ENCODE results near the gene TNIK.

TNIK gene

GRCh38 chr3:171190668-171191067 is 269.5 kb downstream of the TNIK start:
- no peak for DNase-seq (ENCODE audit: low read depth)

GRCh38 chr3:171189394-171190080 is 270.7 kb downstream of the TNIK start:
- no peak for DNase-seq (ENCODE audit: low read depth)

DNA sequence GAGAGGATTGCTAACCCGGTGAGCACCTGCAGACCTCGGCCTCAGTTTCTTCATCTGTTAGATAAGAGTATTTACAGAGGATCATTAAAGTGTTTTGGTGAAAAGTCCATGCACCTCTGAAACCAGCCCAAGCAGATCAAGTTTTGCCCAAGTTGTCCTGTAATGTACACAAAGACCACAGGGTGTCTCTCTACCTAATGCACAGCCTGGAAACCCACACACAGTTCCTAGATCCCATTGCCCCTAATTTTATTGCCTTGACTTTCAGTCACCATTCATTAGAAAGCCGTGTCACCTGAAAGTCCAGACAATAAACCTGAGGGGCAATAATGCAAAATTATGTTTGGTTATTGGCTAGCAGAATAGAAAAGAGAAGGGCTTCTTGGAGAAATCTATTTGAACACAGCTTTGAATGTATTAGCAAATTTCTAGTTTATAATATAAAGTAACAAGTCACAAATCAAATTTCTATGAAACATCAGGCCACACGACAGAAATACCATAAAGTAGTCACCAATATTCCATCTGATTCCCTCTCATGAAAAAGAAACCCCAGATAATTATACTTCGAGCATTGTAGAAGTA is 272.4 kb downstream of the TNIK start:
- no peak for DNase-seq (ENCODE audit: low read depth)

- no peak for DNase-seq (ENCODE audit: low read depth)
Observed at GRCh38 chr3:171186817-171187500, 273.2 kb downstream of the TNIK start.

GRCh38 chr3:171186383-171186782 is 273.8 kb downstream of the TNIK start:
- no peak for DNase-seq (ENCODE audit: low read depth)

DNA sequence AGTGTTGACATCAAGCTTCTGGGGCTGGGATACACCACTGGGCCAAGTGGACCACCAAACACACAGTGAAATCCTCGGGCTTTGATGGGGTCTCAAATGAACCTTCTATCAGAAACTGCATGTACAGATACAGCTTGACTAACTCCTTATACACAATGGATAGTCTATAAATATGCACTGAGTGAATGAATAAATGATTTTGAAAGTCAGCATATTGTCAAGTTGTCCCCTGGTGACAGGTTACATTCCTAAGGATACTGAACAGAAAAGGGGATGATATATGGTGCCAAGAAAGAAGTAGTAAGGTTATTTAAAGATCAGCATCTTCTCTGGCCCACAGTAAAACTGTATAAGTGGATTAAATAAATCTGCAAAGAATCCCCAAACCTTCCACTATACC is 274.2 kb downstream of the TNIK start:
- DNase-seq (ENCODE audit: low read depth): no peak

- no peak for DNase-seq (ENCODE audit: low read depth)
Observed at GRCh38 chr3:171184372-171184771, 275.8 kb downstream of the TNIK start.

GRCh38 chr3:171183042-171183441 is 277.2 kb downstream of the TNIK start:
- DNase-seq (ENCODE audit: low read depth): no peak

DNA sequence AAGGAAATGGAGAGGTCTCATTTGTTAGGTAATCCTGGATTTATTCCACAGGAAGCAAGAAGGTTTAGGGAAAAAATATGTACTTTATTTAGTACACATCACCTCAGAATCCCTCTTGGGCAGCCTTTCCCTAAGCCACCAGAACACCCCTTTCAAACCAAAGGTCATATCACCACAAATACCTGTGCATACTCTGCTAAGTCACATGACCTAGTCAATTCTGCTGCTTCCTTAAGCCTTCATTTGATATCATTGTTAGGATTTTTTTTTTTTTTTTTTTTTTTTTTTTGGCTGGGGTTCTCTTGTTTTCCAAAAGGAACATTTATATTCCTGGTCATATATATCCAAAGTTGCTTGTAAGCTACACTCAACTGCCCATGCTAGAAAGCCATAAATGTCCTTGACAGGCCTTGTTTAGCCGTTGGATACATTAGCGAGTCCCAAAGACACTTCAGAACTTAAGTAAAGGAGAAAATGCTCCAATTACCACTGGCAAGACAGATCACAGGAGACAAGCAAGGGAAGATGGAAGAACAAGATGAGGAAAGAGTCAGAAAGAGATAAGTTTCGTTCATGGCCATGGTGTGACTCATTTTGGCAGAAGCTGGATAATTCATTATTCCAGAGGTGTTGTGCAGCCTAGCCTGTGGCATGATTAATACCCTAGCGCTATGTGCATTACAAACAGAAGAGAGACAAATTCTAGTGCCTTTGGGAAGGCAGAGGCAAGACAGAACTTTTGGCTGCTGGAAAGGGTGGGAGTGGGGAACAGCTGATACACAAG is 278.1 kb downstream of the TNIK start:
- DNase-seq (ENCODE audit: low read depth): no peak

DNA sequence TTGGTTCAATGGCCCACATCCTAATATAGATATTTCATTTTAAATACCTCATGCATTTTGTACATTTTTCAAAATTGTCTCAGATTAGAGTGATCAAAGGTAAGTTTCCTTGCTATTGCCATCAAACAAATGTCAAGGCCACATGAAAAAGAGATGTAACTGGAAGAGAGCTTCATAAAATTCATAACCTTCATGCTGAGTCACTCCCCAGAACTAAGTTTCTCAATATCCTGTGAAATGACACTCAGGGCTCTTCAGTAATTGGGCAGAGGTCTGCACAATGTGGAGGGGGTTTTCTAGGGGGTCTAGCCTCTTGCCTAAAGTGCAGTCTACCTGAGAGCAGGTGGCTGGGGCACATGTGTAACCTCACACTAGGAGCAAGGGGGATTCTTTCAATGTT is 281.5 kb downstream of the TNIK start:
- DNase-seq (ENCODE audit: low read depth): no peak

- no peak for DNase-seq (ENCODE audit: low read depth)
Observed at GRCh38 chr3:171177553-171177952, 282.7 kb downstream of the TNIK start.

GRCh38 chr3:171177056-171177455 is 283.1 kb downstream of the TNIK start:
- no peak for DNase-seq (ENCODE audit: low read depth)

DNA sequence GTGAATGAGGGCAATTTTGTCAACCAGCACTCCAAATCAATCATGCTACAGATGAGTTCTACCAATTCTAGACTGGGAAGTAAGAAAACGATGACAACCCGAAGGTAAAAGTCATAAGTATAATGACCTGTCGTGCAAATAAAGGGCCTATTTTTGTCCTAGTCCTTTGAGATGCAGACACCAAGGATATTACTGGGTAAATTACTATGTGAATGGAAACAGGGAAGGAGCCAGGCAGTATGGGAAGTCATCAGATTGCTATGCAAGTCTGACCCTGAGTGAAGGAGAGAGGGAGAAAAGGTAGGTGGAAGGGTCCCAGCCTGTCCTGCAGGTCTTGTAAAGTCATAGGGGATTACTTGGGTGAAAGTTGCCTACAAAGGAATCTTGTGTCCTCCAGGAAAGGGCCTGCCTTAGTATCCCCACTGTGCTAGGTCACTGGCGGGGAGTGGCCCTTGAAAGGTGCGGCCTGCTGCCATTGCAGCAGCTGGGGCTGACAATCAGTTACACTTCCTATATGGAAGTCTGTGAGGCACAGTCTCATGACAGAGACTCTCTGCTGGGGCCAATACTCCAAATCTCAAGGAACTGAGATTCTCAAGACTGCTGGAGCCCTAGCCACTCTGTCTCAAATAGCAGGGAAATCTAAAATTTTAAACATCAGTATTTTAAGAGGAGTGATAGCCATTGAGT is 283.8 kb downstream of the TNIK start:
- no peak for DNase-seq (ENCODE audit: low read depth)

GRCh38 chr3:171175741-171176234 is 284.4 kb downstream of the TNIK start:
- DNase-seq (ENCODE audit: low read depth): no peak

DNA sequence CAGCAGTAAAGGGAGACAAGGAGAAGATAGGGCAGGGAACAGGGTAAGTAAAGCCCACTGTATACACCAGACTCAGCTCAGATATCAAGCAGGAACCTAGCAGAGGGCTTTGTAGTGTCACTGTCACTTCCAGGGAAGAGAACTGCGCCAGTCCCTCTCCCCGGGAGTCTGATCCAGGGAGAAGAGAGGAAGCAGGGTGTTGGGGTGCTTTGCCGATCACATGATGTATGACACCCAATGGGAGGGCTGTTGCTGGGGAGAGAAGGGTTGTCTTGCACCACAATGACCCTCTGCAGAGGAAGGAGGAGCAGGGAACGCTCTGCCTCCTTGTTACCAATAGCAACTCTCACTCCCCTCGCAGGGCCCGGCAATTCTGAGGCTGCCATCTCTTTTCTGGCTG is 286.5 kb downstream of the TNIK start:
- DNase-seq (ENCODE audit: low read depth): no peak

DNA sequence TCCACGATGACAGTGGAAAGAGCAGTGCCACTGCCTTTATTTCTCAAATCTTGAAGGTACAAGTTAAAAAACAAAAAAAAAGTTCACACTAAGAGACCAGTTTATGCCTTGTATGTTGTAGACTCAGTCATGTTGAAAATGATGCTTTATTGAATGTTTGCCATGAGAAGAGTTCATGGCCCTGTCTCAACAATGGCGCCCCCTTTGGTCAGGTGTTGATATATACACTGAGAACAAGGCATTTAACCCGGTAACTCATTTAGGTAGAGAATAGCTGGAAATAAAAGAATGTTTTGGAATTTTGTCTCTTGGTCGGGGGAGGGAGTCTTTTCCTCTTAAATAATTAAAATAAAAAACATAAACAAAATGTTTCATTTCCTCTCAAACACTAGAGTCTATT is 288.1 kb downstream of the TNIK start:
- no peak for DNase-seq (ENCODE audit: low read depth)

DNA sequence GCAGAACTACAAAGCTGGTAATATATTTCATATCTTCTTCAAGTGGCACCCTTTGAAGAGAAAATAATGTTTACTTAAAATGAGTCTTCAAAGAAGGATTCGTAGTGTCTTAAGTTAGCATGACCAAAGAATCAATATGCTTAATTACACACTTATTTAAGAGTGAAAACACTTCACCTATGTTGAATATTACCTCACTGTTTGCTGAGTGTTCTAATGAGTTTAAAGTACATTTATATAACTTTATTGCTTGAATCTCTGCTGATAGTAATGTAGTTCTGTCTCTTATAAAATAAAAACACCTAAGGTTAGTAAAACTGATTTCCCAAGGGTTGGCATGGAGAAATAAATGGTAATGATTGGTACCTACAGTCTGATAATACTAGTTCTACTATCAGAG is 290.3 kb downstream of the TNIK start:
- DNase-seq (ENCODE audit: low read depth): no peak

GRCh38 chr3:171169443-171169842 is 290.8 kb downstream of the TNIK start:
- DNase-seq (ENCODE audit: low read depth): no peak

- DNase-seq (ENCODE audit: low read depth): no peak
Observed at GRCh38 chr3:171168551-171168950, 291.7 kb downstream of the TNIK start.

- no peak for DNase-seq (ENCODE audit: low read depth)
Observed at GRCh38 chr3:171168086-171168485, 292.1 kb downstream of the TNIK start.

DNA sequence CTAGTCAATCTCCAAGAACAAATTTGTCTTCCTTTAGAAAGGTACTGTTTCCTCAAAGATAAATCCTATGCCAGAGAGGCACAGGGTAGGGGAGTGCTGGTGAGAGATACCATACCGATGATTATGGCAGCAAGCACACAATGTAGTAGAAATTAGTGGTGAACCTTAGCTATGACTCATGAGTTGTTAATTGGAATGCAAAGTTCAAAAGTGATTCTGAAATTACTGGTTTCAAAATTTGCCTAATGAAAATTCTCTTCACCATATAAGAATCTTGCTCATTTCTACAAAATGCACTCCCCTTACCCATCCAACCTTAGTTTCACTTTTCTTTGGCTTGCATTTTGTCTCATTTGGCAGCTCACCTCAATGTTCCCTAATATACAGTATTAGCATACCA is 294.2 kb downstream of the TNIK start:
- DNase-seq (ENCODE audit: low read depth): no peak

GRCh38 chr3:171165499-171165921 is 294.7 kb downstream of the TNIK start:
- DNase-seq (ENCODE audit: low read depth): no peak

Measured in stimulated activated CD8-positive, alpha-beta memory T cell treated with anti-CD3 and anti-CD28 coated beads, Interleukin-15, amount 100 ng/mL, for 1 hour (primary cell).